NCI-H2081 (cell line): ENCODE data around the gene PRSS3.
"Not testable (repeated sequence)": the region's sequence is repeated elsewhere in the genome, so short reads cannot be mapped to it uniquely, and the experiment has no call there.

Experiments used
- DNase-seq, 2 experiments: peaks; one replicate each; lab custom pipeline; 2025; lab: John Stamatoyannopoulos, UW

The PRSS3 gene

GRCh38 chr9:33795281-33795680 lies at the start of gene PRSS3:
Gene PRSS3 (plus strand): TSS chr9:33795561. CDS start chr9:33795574, 13 bp downstream.
- DNase-seq = no peak

GRCh38 chr9:33748633-33749304 lies 46.6 kb upstream of the PRSS3 start:
- DNase-seq = no peak

DNA sequence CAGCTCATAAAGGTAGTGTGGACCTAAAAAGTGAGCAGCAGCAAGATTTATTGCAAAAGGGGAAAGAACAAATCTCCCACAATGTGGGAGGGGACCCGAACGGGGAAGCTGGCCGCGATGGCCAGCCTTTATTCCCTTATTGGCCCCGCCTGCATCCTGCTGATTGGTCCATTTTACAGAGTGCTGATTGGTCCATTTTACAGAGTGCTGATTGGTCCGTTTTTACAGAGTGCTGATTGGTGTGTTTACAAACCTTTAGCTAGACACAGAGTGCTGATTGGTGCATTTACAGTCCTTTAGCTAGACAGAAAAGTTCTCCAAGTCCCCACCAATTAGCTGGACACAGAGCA lies 46.1 kb upstream of the PRSS3 start:
- not testable (repeated sequence) for DNase-seq

DNA sequence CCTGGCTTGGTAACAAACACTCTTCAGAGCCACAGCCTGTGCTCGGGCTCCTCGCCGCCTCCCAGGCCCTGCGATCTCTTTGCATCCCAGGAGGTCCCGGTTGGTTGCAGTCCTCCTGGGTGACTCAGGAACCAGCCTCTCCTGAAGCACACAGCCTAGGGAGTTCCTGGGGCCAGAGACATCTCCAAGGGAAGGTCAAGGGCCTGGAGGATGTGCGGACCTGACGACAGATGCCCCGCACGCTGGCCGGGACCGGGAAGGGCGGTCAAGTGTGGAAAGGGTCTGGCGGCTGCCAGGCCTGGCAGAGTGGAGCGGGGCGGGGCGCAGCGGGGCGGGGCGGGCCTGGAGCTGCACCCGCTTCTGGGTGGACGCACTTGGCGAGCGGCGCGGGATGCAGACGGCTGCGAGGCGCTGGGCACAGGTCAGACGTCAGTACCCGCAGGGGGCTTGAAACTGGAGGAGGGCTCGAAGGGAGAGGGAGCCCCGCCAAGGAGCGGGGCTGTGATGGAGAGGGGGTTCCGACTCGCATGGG lies 45.0 kb upstream of the PRSS3 start:
- no peak for DNase-seq

GRCh38 chr9:33750839-33751339 lies 44.5 kb upstream of the PRSS3 start:
- no peak for DNase-seq

DNA sequence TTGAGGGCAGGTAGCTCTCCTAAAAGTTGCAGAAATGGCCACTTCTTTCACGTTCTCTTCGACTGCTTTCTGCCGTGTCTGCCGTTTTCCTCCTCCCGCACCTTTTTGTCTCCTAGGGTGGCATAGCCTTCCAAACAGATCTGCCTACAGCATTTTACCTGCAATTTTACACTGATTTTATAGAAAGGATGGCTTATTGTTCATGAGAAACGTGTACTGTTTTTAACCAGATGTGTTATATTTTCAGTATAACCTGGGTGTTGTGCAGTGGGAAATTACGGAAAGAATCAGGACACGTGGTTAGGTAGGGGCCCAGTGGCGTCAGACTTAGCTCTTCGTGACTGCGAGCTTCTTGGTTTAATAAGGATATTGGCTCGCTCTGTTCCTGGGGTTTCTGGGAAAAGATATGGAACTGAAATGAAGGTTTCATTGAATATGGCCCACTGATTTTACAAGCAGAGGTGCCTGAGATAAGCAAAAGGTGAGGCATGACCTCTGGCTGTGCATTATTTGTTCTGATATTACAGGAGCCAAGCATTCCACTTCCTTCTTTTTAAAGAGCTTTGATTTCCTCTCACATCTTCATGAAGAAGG lies 43.7 kb upstream of the PRSS3 start:
- DNase-seq = no peak

DNA sequence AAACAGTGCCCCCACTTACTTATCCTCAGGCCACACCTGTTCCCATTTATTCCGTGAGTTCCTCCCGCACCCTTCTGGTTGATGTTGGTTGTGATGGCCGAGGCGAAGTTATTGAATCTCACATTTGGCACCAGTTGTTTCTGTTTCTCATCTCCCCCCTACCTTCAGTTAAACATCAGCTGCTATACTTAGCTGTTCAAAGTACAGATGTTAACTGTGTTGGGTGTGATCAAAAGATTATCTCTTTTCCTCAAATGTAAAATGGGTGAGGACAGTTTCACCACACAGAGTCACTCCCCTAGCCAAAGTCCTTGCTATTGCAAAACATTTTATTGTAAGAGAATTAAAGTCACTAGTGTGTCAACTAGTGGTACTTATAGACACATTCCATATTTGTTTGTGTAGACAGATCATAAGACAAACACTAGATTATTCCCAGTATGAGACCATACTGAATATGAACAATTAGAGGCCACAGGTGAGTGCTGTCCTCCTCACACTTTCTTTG lies 43.2 kb upstream of the PRSS3 start:
- no peak for DNase-seq

- not testable (repeated sequence) for DNase-seq
These were observed 42.6 kb upstream of the PRSS3 start for GRCh38 chr9:33752789-33753188.

- not testable (repeated sequence) for DNase-seq
These were observed 35.7 kb upstream of the PRSS3 start for GRCh38 chr9:33759648-33760047.

DNA sequence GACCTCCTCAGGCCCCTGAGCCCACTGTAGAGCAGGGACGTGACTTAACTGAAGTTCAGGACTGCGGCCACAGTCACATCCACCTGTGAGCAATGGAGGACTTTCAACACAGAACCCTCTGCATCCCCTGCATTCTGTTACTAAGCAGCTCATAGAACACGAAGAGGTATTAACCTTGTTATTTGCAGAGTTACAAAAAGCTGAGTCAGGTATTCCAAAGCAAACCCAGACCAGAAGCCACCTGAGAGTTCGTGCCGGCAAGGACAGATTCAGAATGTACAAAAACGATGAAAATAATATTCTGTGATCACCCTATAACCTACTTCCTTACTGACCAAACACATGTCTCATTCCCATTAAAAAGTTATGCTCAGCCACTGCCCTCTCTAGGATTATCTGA lies 33.0 kb upstream of the PRSS3 start:
- no peak for DNase-seq

DNA sequence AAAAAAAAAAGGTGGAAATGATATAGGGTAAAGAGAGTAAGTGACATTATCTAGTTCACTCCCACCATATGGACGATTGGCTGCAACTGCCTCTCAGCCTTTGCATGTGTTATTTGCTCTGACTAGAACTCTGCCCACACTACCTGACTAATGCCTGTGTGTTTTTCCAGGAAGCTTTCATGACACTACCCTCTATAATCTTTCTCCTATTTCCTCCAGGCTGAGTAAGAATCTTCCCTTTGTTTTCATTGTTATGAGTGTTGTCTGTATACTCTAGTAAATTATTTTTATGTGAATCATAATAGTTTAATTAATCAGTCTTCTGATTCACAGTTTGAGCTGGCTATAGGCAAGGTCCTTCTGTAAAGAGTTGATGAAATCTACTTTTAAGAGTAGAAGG lies 31.7 kb upstream of the PRSS3 start:
- not testable (repeated sequence) for DNase-seq

- DNase-seq = no peak
These were observed 29.9 kb upstream of the PRSS3 start for GRCh38 chr9:33765411-33765810.

- not testable (repeated sequence) for DNase-seq
These were observed 25.0 kb upstream of the PRSS3 start for GRCh38 chr9:33770156-33770880.

DNA sequence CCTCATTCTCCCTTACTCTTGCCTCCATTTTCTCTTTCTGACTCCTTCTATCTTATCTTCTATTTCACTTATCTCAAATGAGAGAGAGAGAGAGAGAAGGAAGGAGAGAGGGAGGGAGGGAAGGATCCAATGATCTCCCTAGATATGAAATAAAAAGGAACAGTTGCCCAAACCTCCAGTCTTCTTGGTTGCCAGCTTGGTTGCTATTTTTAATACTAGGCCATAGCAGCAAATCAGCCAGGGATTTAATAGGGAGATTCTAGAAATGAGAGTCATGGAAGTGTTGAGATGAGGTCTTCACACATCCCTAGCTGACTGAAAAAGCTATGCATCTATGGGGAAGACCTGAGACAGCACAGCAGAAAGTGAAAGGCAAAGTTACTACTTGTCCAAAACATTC lies 22.2 kb upstream of the PRSS3 start:
- DNase-seq = not testable (repeated sequence)

DNA sequence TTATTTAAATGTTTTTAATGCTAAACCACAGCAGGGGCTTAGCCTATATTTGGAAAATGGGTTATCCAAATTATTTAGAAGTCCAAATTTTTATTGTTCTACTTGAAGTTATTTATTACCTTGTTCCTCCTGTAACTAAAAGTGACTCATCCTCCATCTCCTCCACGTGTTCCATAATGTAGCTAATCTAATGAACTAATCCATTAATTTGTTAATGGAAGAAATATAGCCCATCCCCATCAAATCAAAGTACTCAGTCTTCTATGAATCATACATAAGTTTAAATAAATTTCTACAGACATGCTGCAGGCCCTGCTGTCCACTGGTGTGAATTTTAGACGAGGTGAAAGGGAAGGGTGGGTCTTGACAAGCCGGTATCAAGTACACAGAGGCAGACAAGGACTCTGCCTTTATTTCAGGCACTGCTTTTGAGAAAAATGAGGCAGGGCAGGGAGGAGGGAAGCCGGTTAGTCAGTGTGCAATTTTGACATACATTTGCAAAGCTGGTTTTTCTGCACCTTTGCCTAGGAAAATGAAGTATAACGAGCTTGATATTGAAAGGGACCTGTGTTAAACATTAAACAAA lies 21.2 kb upstream of the PRSS3 start:
- not testable (repeated sequence) for DNase-seq

DNA sequence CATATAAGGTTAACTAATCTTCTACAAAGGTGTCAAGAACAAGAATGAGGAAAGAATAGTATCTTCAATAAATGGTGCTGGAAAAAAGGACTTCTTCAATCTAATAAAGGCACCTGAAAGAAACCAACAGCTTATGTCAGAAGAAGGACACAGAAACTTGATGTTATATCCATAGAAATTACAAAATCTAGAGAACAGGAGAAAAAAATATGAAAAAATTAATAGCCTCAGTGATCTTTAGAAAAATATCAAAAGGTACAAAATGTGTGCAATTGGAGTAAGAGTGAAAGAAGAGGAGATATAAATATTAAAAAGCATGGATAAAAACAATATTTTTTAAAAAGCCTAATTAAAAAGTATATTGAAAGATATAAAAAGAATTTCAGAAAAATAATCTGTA lies 18.8 kb upstream of the PRSS3 start:
- DNase-seq = no peak

GRCh38 chr9:33778700-33779351 lies 16.5 kb upstream of the PRSS3 start:
- peak; percentile 79 to 85 for DNase-seq

GRCh38 chr9:33780276-33780675 lies 15.1 kb upstream of the PRSS3 start:
- DNase-seq = peak in 1 of 2 experiments; percentile 16

- no peak for DNase-seq
These were observed 13.6 kb upstream of the PRSS3 start for GRCh38 chr9:33781736-33782135.

- DNase-seq = no peak
These were observed 12.8 kb upstream of the PRSS3 start for GRCh38 chr9:33782395-33783152.

DNA sequence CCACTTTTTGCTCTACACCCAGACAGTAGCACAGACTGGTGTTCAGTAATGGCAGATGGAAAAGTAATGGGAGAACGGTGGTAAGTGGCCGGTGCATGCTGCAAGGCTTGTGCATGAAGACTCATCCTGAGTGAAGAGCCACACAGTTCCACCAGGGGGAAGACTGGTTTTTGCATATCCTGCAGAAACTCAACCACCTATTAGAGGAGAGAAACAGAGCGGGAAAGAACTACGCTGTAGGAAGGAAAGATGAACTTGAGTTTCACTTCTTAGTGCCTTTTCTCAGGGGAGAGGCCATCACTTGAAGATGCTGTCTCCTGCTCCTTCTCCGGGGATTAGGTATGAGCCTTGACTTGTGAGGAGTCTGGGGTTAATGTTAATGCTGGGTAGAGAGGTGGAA lies 9.4 kb upstream of the PRSS3 start:
- peak in 1 of 2 experiments; percentile 10 for DNase-seq
